Coronary artery (tissue), 2 donors: ENCODE data around the gene TGM1.
"Not testable (repeated sequence)": the region's sequence is repeated elsewhere in the genome, so short reads cannot be mapped to it uniquely, and the experiment has no call there.

Experiments
- DNase-seq: peaks from one replicate; pipeline ENCODE4 v3.0.0-alpha.2; 2017; ENCODE audit warnings: low spot score
- H3K27ac ChIP-seq, 2 donors: fragments of 200-600 bp; sonication (generic); one replicate each; pipeline ENCODE4 v1.5.1; 2016 to 2019
- H3K4me3 ChIP-seq: fragments of 200-600 bp; sonication (generic); 2 replicates; pipeline ENCODE4 v1.5.1; 2016; ENCODE audit warnings: mild to moderate bottlenecking, moderate library complexity
- TF ChIP-seq, protein P1 (sequence below): fragments of 200-600 bp; sonication (generic); IDR thresholded peaks from one replicate; pipeline ENCODE4 v1.5.1; 2019; ENCODE audit warnings: antibody characterized with exemption

Gene TGM1

DNA sequence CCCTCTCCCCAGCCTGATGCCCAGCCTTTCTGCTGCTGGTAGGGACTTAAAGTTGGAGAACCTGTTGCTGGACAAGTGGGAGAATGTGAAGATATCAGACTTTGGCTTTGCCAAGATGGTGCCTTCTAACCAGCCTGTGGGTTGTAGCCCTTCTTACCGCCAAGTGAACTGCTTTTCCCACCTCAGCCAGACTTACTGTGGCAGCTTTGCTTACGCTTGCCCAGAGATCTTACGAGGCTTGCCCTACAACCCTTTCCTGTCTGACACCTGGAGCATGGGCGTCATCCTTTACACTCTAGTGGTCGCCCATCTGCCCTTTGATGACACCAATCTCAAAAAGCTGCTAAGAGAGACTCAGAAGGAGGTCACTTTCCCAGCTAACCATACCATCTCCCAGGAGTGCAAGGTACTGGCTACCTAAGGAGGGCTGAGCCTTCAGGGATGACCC, 55.8 kb downstream of the TGM1 start:
- TF ChIP-seq, protein P1, sequence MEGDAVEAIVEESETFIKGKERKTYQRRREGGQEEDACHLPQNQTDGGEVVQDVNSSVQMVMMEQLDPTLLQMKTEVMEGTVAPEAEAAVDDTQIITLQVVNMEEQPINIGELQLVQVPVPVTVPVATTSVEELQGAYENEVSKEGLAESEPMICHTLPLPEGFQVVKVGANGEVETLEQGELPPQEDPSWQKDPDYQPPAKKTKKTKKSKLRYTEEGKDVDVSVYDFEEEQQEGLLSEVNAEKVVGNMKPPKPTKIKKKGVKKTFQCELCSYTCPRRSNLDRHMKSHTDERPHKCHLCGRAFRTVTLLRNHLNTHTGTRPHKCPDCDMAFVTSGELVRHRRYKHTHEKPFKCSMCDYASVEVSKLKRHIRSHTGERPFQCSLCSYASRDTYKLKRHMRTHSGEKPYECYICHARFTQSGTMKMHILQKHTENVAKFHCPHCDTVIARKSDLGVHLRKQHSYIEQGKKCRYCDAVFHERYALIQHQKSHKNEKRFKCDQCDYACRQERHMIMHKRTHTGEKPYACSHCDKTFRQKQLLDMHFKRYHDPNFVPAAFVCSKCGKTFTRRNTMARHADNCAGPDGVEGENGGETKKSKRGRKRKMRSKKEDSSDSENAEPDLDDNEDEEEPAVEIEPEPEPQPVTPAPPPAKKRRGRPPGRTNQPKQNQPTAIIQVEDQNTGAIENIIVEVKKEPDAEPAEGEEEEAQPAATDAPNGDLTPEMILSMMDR: no peak

DNA sequence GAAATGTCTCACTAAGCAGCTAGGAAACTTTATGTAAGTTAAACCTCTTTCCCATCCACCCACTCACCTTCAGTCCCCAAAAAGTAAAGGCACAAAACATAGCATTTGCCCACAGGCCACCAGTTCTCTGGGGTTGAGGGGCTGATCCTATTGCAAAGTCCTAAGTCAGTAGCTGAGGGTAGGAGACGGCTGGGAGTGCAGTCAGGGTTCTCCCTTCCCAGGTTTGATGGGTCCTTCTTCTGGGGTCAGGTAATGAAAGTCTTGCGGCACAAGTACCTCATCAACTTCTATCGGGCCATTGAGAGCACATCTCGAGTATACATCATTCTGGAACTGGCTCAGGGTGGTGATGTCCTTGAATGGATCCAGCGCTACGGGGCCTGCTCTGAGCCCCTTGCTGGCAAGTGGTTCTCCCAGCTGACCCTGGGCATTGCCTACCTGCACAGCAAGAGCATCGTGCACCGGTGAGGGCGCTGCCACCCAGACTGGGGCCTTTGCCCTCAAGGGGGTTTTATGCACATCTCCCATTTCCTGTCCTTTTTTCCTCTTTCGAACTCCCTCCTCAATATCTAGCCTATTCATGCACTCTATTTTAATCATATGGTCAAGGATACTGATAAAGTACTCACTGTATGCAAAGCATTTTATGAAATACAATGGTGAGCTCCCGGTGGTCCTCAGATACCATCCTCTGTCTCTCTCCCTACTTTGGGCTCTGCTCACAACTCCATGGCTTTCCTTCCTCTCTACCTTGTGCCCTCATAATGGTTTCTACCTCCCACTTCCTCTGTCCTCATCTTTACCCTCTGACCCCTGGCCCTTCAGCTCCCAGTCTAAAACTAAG, 56.5 kb downstream of the TGM1 start:
- TF ChIP-seq, protein P1: no peak
- Histone ChIP-seq H3K27ac (no peak overlapping the region), H3K4me3 (no peak overlapping the region)
- DNase-seq: peak; percentile 60

More for the DNA sequence above, 55.8 kb downstream of the TGM1 start:
- Histone ChIP-seq H3K27ac (no peak overlapping the region), H3K4me3 (no peak overlapping the region)
- DNase-seq: peak; percentile 22

DNA sequence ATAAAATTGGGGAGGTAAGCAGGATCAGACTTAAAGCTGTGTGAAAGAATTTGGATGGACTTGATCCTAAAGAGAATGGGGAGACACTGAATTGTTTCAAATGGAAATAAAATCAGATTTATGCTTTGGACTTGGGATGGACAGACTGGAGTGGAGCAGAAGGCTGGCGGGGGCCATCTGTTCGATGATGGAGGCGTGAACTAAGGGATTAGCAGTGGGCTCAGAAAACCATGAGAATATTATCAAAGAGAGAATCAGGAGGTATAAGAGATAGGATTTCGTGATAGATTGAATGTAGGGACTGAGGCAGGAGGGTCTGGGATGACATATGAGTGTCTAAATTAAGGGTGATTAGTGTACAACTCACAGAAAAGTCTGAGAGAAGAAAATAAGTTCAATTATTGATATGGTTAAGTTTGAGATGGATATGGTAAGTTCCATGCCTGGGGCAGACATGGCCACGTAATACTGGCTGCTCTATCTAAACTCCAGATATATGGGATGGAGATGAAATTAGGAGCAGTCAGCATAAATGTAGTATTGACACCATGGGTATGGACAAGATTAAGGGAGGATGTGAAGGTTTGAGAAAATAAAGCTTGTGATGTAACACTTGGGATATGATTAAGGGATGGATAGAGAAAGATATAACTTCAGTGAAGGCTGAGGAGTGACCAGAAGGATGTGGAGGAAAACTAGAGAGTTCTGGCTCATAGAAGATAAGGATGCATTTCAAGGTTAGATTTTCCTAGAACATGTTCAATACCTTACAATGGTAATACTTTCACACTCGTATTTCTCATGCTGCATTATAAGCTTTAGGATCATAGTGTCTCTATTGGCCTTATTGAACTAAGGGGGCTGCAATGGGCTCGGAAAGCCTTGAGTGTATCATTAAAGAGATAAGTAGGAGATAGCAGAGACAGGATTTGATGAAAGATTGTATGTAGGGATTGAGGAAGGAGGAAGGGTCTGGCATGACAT, 58.5 kb downstream of the TGM1 start:
- DNase-seq: peak; percentile 12
- Histone ChIP-seq H3K27ac (no peak overlapping the region), H3K4me3 (no peak overlapping the region)
- TF ChIP-seq, protein P1: no peak

DNA sequence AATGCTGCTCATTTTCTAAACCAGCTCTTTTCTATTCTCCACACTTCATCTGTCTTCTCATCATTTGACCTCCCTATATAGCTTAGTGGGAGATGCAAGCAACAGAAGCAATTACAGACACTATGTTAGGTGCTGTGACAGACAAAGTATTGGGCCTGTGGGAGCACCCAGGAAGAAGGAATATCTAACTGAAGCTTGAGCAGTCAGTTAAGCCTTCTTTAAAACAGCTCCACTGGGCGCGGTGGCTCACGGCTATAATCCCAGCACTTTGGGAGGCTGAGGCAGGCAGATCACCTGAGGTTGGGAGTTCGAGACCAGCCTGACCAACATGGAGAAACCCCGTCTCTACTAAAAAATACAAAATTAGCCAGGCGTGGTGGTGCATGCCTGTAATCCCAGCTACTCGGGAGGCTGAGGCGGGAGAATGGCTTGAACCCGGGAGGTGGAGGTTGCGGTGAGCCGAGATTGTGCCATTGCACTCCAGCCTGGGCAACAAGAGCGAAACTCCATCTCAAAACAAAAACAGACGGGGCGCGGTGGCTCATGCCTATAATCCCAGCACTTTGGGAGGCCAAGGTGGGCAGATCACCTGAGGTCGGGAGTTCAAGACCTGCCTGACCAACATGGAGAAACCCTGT, 59.6 kb downstream of the TGM1 start:
- not testable (repeated sequence) for H3K27ac ChIP-seq, H3K4me3 ChIP-seq
- DNase-seq: peak; percentile 17

DNA sequence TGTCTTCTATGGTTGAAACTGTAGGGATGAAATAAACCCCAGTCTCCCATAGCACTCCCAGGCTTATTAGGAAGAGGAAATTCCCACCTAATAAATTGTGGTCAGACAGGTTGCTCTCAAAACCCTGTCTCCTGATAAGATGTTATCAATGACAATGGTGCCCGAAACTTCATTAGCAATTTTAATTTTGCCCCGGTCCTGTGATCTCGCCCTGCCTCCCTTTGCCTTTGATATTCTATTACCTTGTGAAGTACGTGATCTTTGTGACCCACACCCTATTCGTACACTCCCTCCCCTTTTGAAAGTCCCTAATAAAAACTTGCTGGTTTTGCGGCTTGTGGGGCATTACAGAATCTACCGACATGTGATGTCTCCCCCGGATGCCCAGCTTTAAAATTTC, 60.4 kb downstream of the TGM1 start:
- not testable (repeated sequence) for H3K4me3 ChIP-seq, H3K27ac ChIP-seq
- peak; percentile 5 for DNase-seq
